C4-2B (cell line): Measurements from ENCODE around the gene SPOCK1.

Experiments used
- ZFX ChIP-seq: fragments of 450-650 bp; IDR thresholded peaks from 2 replicates; pipeline ENCODE4 v1.6.1; 2017
- TF ChIP-seq, protein P1 (sequence below): fragments of 450-650 bp; conservative IDR thresholded peaks from 2 replicates; pipeline ENCODE4 v1.5.1; 2017; ENCODE audit warnings: mild to moderate bottlenecking

DNA sequence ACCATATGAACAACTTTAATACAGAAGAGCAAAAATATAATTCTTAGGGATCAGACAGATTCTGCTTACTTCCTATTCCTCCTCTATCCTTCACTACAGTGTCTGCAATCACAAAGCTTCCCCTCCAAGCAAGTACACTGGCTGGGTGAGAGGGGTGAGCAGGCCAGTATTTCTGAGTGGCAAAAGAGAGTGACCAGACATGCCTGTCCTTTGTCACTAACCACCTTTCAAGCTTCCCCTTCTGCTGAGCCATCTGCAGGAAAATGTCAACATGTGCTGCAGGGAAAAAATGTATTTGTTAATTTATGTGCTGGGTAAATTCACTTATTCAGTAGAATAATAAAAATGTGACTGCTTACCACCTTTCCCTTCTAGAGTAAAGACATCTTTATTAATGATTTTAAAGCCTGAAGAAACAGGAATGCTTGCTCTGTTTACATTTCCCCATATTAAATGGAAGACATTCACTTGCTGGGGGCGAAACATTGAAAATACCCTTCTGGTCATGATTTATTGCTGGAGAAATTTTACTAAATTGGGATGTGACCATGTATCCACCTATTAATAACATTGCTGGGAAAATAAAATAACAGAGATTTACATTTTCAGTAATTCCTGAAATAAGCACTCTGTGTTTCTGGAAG is 84.9 kb downstream of the SPOCK1 start:
- TF ChIP-seq, protein P1, sequence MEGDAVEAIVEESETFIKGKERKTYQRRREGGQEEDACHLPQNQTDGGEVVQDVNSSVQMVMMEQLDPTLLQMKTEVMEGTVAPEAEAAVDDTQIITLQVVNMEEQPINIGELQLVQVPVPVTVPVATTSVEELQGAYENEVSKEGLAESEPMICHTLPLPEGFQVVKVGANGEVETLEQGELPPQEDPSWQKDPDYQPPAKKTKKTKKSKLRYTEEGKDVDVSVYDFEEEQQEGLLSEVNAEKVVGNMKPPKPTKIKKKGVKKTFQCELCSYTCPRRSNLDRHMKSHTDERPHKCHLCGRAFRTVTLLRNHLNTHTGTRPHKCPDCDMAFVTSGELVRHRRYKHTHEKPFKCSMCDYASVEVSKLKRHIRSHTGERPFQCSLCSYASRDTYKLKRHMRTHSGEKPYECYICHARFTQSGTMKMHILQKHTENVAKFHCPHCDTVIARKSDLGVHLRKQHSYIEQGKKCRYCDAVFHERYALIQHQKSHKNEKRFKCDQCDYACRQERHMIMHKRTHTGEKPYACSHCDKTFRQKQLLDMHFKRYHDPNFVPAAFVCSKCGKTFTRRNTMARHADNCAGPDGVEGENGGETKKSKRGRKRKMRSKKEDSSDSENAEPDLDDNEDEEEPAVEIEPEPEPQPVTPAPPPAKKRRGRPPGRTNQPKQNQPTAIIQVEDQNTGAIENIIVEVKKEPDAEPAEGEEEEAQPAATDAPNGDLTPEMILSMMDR = no peak
- no peak for TF ChIP-seq ZFX
